Astrocyte of the cerebellum (primary cell): Measurements from ENCODE around the gene PNRC1.
"Not testable (repeated sequence)": the region's sequence is repeated elsewhere in the genome, so short reads cannot be mapped to it uniquely, and the experiment has no call there.

Experiments
- DNase-seq: peaks from one replicate; pipeline ENCODE4 v3.0.0-alpha.2; 2011; ENCODE audit warnings: low read depth
- H3K4me3 ChIP-seq: 2 replicates; pipeline ENCODE4 v1.5.1; 2011; ENCODE audit warnings: mild to moderate bottlenecking, low read depth, low read length, moderate library complexity
- in situ Hi-C: cut with HindIII; loops from 2 replicates; pipeline ENCODE4 v1.10.0; 2017; ENCODE audit warnings: low sequenced_read_pairs
- TF ChIP-seq, protein P1 (sequence below): IDR thresholded peaks from 2 replicates; pipeline ENCODE4 v1.5.1; 2012; ENCODE audit warnings: low read length, low read depth, moderate library complexity, mild to moderate bottlenecking; ENCODE audit errors: missing control alignments

PNRC1 gene

DNA sequence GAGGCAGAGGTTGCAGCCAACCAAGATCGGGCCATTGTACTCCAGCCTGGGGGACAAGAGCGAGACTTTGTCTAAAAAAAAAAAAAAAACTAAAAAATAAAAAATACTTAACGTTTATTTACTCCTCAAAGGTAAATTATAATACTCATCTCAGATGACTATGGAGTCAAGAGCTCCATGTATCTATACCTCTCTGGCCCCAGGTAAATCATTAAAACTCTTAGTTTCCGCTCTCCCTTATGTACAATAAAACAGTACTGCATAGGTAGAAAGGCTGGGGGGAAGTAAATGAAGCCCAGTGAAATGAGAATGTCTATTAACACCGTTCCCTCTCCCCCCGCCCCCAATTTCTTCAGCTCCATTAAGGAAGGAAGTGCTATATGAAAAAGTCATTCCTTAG lies 36.2 kb downstream of the PNRC1 start:
- in situ Hi-C loops: no loop called here
- TF ChIP-seq, protein P1, sequence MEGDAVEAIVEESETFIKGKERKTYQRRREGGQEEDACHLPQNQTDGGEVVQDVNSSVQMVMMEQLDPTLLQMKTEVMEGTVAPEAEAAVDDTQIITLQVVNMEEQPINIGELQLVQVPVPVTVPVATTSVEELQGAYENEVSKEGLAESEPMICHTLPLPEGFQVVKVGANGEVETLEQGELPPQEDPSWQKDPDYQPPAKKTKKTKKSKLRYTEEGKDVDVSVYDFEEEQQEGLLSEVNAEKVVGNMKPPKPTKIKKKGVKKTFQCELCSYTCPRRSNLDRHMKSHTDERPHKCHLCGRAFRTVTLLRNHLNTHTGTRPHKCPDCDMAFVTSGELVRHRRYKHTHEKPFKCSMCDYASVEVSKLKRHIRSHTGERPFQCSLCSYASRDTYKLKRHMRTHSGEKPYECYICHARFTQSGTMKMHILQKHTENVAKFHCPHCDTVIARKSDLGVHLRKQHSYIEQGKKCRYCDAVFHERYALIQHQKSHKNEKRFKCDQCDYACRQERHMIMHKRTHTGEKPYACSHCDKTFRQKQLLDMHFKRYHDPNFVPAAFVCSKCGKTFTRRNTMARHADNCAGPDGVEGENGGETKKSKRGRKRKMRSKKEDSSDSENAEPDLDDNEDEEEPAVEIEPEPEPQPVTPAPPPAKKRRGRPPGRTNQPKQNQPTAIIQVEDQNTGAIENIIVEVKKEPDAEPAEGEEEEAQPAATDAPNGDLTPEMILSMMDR: no peak
- no peak for DNase-seq
- H3K4me3 ChIP-seq: peak overlapping the region; percentile 57

DNA sequence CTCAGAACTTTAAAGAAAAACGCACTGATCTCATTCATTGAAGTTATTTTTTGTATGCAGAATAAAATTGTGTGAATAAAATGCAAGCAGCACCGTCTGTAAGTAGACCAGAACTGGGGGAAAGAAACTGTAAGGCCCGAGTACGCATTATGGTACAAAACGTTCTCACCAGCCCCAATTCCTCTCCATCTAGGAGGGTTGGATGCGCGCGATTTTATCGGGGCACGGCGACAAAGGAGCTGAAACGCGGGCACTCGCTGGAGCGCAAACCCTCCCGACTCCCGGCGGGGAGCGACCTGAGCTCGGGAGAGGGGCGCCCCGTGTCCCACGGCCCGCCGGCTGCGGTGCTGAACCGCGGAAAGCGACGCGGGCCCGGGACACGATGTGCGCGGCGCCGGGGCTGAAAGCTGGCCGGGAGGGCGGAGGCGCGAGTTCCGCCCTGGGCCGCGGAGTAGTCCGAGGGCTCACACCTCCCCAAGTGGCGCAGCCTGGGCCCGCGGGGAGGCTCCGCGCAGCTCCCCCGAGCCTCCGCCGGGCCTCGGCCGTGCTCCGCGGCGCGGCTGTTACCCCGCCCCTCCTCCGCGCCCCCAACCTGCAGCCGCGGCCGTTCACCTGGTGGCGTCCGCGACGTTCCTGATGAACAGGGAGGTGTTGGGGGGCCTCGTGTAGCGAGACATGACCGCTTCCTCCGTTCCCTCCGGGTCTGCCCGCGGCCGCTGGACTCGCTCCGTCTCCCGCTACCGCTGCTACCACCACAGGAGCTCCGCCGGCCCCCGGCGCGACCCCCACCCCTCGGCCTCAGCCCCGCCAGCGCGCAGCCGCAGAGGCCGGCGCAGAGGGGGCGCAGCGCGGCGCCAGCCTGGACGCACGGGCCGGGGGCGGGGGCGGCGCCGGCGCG lies 36.9 kb downstream of the PNRC1 start, which contains the start of gene SRSF12:
Gene SRSF12, minus strand, starts transcription at position 861 of the 898 bp plus-strand sequence. Its CDS starts 184 bp downstream, at position 677.
- H3K4me3 ChIP-seq: peak within 1 kb of the TSS; percentile 57
- DNase-seq: no peak
- in situ Hi-C loops: no loop called here
- TF ChIP-seq, protein P1: no peak

DNA sequence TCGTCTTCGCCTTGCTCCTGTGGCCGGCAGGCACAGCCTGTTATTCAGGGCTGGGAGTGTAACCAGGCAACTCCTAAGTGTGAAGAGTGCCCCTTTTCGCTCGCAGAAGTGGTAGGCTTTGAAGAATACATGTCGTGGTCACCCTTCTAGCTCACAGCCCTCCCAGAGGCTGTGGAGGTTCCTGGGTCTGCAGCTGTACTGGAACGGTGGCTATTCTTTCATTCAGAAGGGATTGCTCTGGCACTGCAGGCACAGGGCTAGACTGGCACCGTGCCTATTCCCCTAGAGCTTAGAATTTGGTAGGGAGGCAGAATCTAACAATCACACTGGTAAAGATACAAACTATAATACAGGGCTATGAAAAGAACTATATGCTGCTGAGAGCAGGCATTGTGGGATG lies 38.4 kb downstream of the PNRC1 start:
- in situ Hi-C loops: no loop called here
- TF ChIP-seq, protein P1: no peak
- no peak for DNase-seq
- H3K4me3 ChIP-seq: no peak overlapping the region

DNA sequence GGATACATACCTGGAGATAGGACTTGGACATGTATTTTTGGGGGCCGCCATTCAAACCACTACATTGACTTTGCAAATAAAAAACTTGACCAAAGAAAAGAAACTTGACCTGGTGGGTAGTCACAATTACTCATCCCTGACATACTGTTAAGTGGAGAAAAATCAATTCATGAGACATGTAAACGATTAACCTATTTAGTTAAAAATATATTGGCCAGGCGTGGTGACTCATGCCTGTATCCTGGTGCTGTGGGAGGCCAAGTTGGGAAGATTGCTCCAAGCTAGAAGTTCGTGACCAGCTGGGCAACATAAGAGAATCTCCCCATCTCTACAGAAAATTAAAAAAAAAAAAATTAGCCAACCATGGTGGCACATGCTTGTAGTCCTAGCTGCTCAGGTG lies 39.8 kb downstream of the PNRC1 start:
- in situ Hi-C loops: loop anchor here (5.0 kb wide), 1 partner anchor 33 kb away; no protein-coding TSS in a partner anchor
- TF ChIP-seq, protein P1: no peak

DNA sequence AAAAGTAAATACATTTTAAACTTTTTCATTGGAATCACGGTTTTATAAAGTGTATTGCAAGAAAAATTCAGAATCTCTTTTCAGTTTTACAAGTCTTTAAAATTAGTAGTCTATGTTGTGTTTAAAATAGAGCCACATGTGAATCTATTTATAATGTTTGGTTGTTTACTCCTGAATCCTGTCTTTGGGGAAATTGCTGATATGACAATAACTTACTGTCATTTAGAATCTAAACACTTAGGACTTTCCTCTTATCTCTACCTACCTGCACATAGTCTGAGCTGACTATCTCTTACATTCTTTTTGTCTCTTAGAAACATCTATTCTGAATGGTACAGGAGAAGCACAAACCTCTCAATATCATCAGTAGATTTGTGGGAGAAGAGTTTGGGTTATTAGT lies 41.4 kb downstream of the PNRC1 start:
- no peak for DNase-seq
- in situ Hi-C loops: loop anchor here (5.0 kb wide), 1 partner anchor 35 kb away; no protein-coding TSS in a partner anchor
- no peak overlapping the region for H3K4me3 ChIP-seq
- TF ChIP-seq, protein P1: no peak

More for the DNA sequence above, 39.8 kb downstream of the PNRC1 start:
- no peak for DNase-seq
- H3K4me3 ChIP-seq: no peak overlapping the region

DNA sequence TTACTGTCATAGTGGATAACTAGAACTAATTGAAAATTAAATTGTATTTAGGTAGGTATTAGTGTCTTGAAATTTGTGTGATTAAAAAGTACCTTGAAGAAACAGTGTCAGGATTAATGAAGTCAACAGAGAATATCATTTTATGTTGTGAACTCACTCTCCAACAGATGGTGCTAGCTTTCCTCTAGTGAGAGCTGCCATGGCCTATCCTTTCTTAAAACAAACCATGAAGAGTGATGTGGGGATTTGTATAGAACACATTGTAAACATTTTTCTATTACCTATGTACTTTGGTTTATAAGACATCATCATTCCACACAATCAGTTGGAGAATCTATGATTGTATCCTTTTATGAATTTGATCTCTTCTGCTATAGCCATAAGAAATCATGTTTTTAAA lies 42.1 kb downstream of the PNRC1 start:
- in situ Hi-C loops: loop anchor here (5.0 kb wide), 1 partner anchor 35 kb away; no protein-coding TSS in a partner anchor
- H3K4me3 ChIP-seq: no peak overlapping the region
- peak; percentile 27 for DNase-seq
- TF ChIP-seq, protein P1: peak; percentile 63

DNA sequence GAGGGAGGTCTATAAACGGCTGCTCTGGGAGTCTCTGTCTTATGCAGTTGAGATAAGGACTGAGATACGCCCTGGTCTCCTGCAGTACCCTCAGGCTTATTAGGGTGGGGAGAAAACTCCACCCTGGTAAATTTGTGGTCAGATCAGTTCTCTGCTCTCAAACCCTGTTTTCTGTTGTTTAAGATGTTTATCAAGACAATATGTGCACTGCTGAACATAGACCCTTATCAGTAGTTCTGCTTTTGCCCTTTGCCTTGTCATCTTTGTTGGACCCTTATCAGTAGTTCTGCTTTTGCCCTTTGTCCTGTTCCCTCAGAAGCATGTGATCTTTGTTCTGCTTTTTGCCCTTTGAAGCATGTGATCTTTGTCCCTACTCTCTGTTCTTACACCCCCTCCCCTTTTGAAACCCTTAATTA lies 47.7 kb downstream of the PNRC1 start:
- in situ Hi-C loops, H3K4me3 ChIP-seq: not testable (repeated sequence)

More for the DNA sequence above, 47.7 kb downstream of the PNRC1 start:
- not testable (repeated sequence) for DNase-seq
